H9 (cell line): Measurements from ENCODE around the gene ADGRL3. TPM values are rescaled to one million over a fixed set of nuclear protein-coding genes. Genes with fewer than 3 reads are reported as not detected.

Experiments used
- DNase-seq: peaks from one replicate; pipeline ENCODE4 v3.0.0-alpha.2; 2017
- H2AFZ ChIP-seq: one replicate; pipeline ENCODE4 v1.6.1; 2013; ENCODE audit warnings: mild to moderate bottlenecking, low read length, control low read depth, moderate library complexity
- H2AK5ac ChIP-seq: 2 replicates; pipeline ENCODE4 v1.6.1; 2013; ENCODE audit warnings: low read length, control low read depth, mixed read lengths; ENCODE audit not compliant: insufficient read length
- H2BK120ac ChIP-seq: one replicate; pipeline ENCODE4 v1.6.1; 2013; ENCODE audit warnings: low read depth, mild to moderate bottlenecking, low read length, control low read depth, inconsistent platforms; ENCODE audit not compliant: poor library complexity, severe bottlenecking
- H2BK12ac ChIP-seq: 2 replicates; pipeline ENCODE4 v1.6.1; 2013; ENCODE audit warnings: low read length, control low read depth, mixed read lengths, low read depth; ENCODE audit not compliant: insufficient read length
- H2BK15ac ChIP-seq: 2 replicates; pipeline ENCODE4 v1.6.1; 2013; ENCODE audit warnings: low read depth, low read length, control low read depth
- H2BK20ac ChIP-seq: one replicate; pipeline ENCODE4 v1.6.1; 2013; ENCODE audit warnings: low read depth, mild to moderate bottlenecking, low read length, control low read depth, inconsistent platforms; ENCODE audit not compliant: poor library complexity, severe bottlenecking
- H2BK5ac ChIP-seq: 2 replicates; pipeline ENCODE4 v1.6.1; 2013; ENCODE audit warnings: low read length, control low read depth, mixed read lengths; ENCODE audit not compliant: insufficient read length
- H3K14ac ChIP-seq: 2 replicates; pipeline ENCODE4 v1.6.1; 2013; ENCODE audit warnings: low read length, control low read depth; ENCODE audit not compliant: insufficient read depth
- H3K18ac ChIP-seq: 2 replicates; pipeline ENCODE4 v1.6.1; 2013; ENCODE audit warnings: low read depth, mild to moderate bottlenecking, mixed read lengths, low read length, control low read depth; ENCODE audit not compliant: insufficient read length
- H3K23ac ChIP-seq: 2 replicates; pipeline ENCODE4 v1.6.1; 2013; ENCODE audit warnings: low read length, control low read depth, mixed read lengths, low read depth; ENCODE audit not compliant: insufficient read length
- H3K23me2 ChIP-seq: 2 replicates; pipeline ENCODE4 v1.6.1; 2013; ENCODE audit warnings: low read depth, mild to moderate bottlenecking, mixed read lengths, low read length, control low read depth; ENCODE audit not compliant: insufficient read length, poor library complexity, severe bottlenecking
- H3K27ac ChIP-seq: 2 replicates; pipeline ENCODE4 v1.5.1; 2013; ENCODE audit warnings: low read length, control low read depth, mixed read lengths, low read depth; ENCODE audit not compliant: insufficient read length
- H3K27me3 ChIP-seq: 2 replicates; pipeline ENCODE4 v1.6.1; 2013; ENCODE audit warnings: low read length, control low read depth, inconsistent platforms; ENCODE audit not compliant: insufficient read depth
- H3K4ac ChIP-seq: 2 replicates; pipeline ENCODE4 v1.6.1; 2013; ENCODE audit warnings: low read depth, mild to moderate bottlenecking, control low read depth, inconsistent platforms, low read length, moderate library complexity
- H3K4me1 ChIP-seq: 2 replicates; pipeline ENCODE4 v1.6.1; 2013; ENCODE audit warnings: low read length, control low read depth, inconsistent platforms; ENCODE audit not compliant: insufficient read depth
- H3K4me2 ChIP-seq: 2 replicates; pipeline ENCODE4 v1.6.1; 2013; ENCODE audit warnings: low read length, control low read depth, mixed read lengths; ENCODE audit not compliant: insufficient read length, insufficient read depth
- H3K56ac ChIP-seq: 2 replicates; pipeline ENCODE4 v1.6.1; 2013; ENCODE audit warnings: low read depth, mild to moderate bottlenecking, mixed read lengths, low read length, control low read depth; ENCODE audit not compliant: insufficient read length
- H3K79me1 ChIP-seq: 2 replicates; pipeline ENCODE4 v1.6.1; 2013; ENCODE audit warnings: low read depth, mild to moderate bottlenecking, moderate library complexity, low read length, control low read depth, inconsistent platforms; ENCODE audit not compliant: insufficient read depth, poor library complexity, severe bottlenecking
- H3K79me2 ChIP-seq: 2 replicates; pipeline ENCODE4 v1.6.1; 2013; ENCODE audit warnings: low read length, control low read depth, inconsistent platforms; ENCODE audit not compliant: insufficient read depth
- H3K9ac ChIP-seq: 2 replicates; pipeline ENCODE4 v1.6.1; 2013; ENCODE audit warnings: low read length, control low read depth, mixed read lengths; ENCODE audit not compliant: insufficient read length; ENCODE audit errors: extremely low read depth
- H3K9me3 ChIP-seq: one replicate; pipeline ENCODE4 v1.6.1; 2013; ENCODE audit warnings: low read depth, low read length, inconsistent platforms; ENCODE audit not compliant: control insufficient read depth
- H3T11ph ChIP-seq: one replicate; pipeline ENCODE4 v1.6.1; 2013; ENCODE audit warnings: mild to moderate bottlenecking, low read length, control low read depth, inconsistent platforms
- H4K20me1 ChIP-seq: one replicate; pipeline ENCODE4 v1.6.1; 2013; ENCODE audit not compliant: control insufficient read depth, insufficient read length, insufficient read depth
- H4K5ac ChIP-seq: 2 replicates; pipeline ENCODE4 v1.6.1; 2013; ENCODE audit warnings: low read depth, mild to moderate bottlenecking, mixed read lengths, low read length, control low read depth; ENCODE audit not compliant: insufficient read length
- H4K8ac ChIP-seq: replicated peaks from 2 replicates; pipeline ENCODE4 v1.6.1; 2013; ENCODE audit warnings: low read length, control low read depth, mixed read lengths, low read depth; ENCODE audit not compliant: insufficient read length
- H4K91ac ChIP-seq: 2 replicates; pipeline ENCODE4 v1.6.1; 2013; ENCODE audit warnings: low read depth, mild to moderate bottlenecking, moderate library complexity, mixed read lengths, low read length, control low read depth; ENCODE audit not compliant: insufficient read length
- H3K27ac Mint-ChIP-seq, 3 experiments: 2 replicates in 2 of 3; 3 replicates in 1 of 3; pipeline ENCODE4 v1.8.0; 2020 to 2021; ENCODE audit warnings: mixed read lengths in 3 of 3, mild to moderate bottlenecking in 1 of 3, moderate library complexity in 1 of 3
- H3K27me3 Mint-ChIP-seq: 2 replicates; pipeline ENCODE4 v1.8.0; 2021; ENCODE audit warnings: low read depth, mild to moderate bottlenecking, moderate library complexity, mixed read lengths
- H3K36me3 Mint-ChIP-seq, 3 experiments: 2 replicates in 2 of 3; 3 replicates in 1 of 3; pipeline ENCODE4 v1.8.0; 2020 to 2021; ENCODE audit warnings: low read depth in 3 of 3, mixed read lengths in 3 of 3; ENCODE audit not compliant: insufficient read depth in 1 of 3
- H3K4me1 Mint-ChIP-seq, 2 experiments: 2 replicates each; pipeline ENCODE4 v1.8.0; 2020; ENCODE audit warnings: mixed read lengths in 2 of 2
- H3K4me3 Mint-ChIP-seq, 2 experiments: 2 replicates in 1 of 2; 3 replicates in 1 of 2; pipeline ENCODE4 v1.8.0; 2020 to 2021; ENCODE audit warnings: mild to moderate bottlenecking in 2 of 2, mixed read lengths in 2 of 2, moderate library complexity in 1 of 2
- H3K9me3 Mint-ChIP-seq, 2 experiments: 2 replicates in 1 of 2; 3 replicates in 1 of 2; pipeline ENCODE4 v1.8.0; 2020; ENCODE audit warnings: mild to moderate bottlenecking in 2 of 2, mixed read lengths in 2 of 2, moderate library complexity in 1 of 2
- WGBS: extraction: QIAGEN DNeasy Blood & Tissue Kit; methylation state at CpG from one replicate; pipeline ENCODE4 v1.1.7; 2013; ENCODE audit warnings: missing lambda C conversion rate, low lambda C conversion rate, mixed read lengths; ENCODE audit not compliant: insufficient read length; ENCODE audit errors: extremely low coverage; 5-methylcytosine and 5-hydroxymethylcytosine counted together
- total RNA-seq: library from RNA; stranded (reverse); gene quantifications from 2 replicates; pipeline ENCODE4 v1.2.1, GENCODE V29; 2021
- TF ChIP-seq, protein P1 (sequence below): fragments of 200-600 bp; sonication (generic); conservative IDR thresholded peaks from 3 replicates; pipeline ENCODE4 v1.8.0; 2021; ENCODE audit warnings: antibody characterized with exemption, mild to moderate bottlenecking

Gene ADGRL3
- total RNA-seq, 1 experiment from 2014 or later, result 5.9 TPM

DNA sequence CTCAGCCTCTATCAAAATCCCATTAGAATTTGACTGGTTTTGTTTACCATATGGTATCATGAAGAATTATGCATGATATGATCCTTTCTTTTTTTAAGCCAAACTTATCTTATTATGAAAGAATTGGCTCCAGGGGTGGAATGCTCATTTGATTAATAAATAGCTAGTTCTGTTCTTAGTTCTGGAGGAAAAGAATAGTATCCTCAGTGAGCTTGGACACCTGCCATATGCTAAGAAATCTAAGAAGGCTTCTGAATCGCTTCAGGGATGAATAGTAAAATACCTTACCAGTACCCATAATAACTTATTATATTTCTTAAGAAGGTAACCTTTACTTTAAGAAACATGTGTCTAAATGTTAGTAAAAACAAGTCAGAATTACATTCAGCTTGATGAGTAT lies 803.6 kb downstream of the ADGRL3 start:
- Mint-ChIP-seq H3K4me1 (peaks cover 20% of the 10 kb centered on the region in 2 experiments), H3K27ac (no peak overlapping the region), H3K27me3 (no peaks in the 10 kb centered on the region), H3K4me3 (no peak overlapping the region), H3K9me3 (no peaks in the 10 kb centered on the region), H3K36me3 (no peaks in the 10 kb centered on the region)
- Histone ChIP-seq H3K18ac (no peak overlapping the region), H3K27me3 (no peaks in the 10 kb centered on the region), H3K14ac (no peak overlapping the region), H3K79me2 (no peaks in the 10 kb centered on the region), H3K56ac (no peak overlapping the region), H3K23me2 (no peaks in the 10 kb centered on the region), H3K4me1 (no peaks in the 10 kb centered on the region), H2AFZ (no peak overlapping the region), H3K9ac (no peak overlapping the region), H2BK120ac (no peak overlapping the region), H3K27ac (no peak overlapping the region), H3K4me2 (no peak overlapping the region), H2AK5ac (no peak overlapping the region), H3K9me3 (no peaks in the 10 kb centered on the region), H4K91ac (no peak overlapping the region), H4K20me1 (no peaks in the 10 kb centered on the region), H2BK5ac (no peak overlapping the region), H2BK15ac (no peak overlapping the region), H2BK20ac (no peak overlapping the region), H4K8ac (no peak overlapping the region), H3K4ac (no peak overlapping the region), H3K79me1 (no peaks in the 10 kb centered on the region), H2BK12ac (no peak overlapping the region), H4K5ac (no peak overlapping the region), H3T11ph (no peak overlapping the region), H3K23ac (no peak overlapping the region)
- no peak for DNase-seq
- TF ChIP-seq, protein P1, sequence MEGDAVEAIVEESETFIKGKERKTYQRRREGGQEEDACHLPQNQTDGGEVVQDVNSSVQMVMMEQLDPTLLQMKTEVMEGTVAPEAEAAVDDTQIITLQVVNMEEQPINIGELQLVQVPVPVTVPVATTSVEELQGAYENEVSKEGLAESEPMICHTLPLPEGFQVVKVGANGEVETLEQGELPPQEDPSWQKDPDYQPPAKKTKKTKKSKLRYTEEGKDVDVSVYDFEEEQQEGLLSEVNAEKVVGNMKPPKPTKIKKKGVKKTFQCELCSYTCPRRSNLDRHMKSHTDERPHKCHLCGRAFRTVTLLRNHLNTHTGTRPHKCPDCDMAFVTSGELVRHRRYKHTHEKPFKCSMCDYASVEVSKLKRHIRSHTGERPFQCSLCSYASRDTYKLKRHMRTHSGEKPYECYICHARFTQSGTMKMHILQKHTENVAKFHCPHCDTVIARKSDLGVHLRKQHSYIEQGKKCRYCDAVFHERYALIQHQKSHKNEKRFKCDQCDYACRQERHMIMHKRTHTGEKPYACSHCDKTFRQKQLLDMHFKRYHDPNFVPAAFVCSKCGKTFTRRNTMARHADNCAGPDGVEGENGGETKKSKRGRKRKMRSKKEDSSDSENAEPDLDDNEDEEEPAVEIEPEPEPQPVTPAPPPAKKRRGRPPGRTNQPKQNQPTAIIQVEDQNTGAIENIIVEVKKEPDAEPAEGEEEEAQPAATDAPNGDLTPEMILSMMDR, result no peak
- WGBS, result no CpG with 5 or more reads among the region's 1 CpG
